SU-DHL-6 (cell line): ENCODE data around the gene HSD17B8.

ENCODE experiments used
- H2AFZ ChIP-seq: fragments of 200-600 bp; sonication (generic); 2 replicates; pipeline ENCODE4 v1.6.1; 2014; ENCODE audit warnings: low read depth, mild to moderate bottlenecking, moderate library complexity, mixed read lengths, antibody characterized with exemption, low read length; ENCODE audit not compliant: severe bottlenecking
- H3F3A ChIP-seq: fragments of 200-600 bp; shearing (Covaris generic); 2 replicates; pipeline ENCODE4 v1.6.0; 2016; ENCODE audit warnings: antibody characterized with exemption, mild to moderate bottlenecking; ENCODE audit not compliant: insufficient read depth
- H3K27ac ChIP-seq: fragments of 200-600 bp; sonication (generic); 2 replicates; pipeline ENCODE4 v1.5.1; 2016; ENCODE audit warnings: low read depth, mild to moderate bottlenecking, low read length, moderate library complexity, mixed read lengths
- H3K27me3 ChIP-seq: fragments of 200-600 bp; sonication (generic), shearing (Covaris generic); 2 replicates; pipeline ENCODE4 v1.6.0; 2014; ENCODE audit warnings: mild to moderate bottlenecking, low read length
- H3K36me3 ChIP-seq: fragments of 200-600 bp; sonication (generic); 2 replicates; pipeline ENCODE4 v1.6.1; 2014; ENCODE audit warnings: mild to moderate bottlenecking, low read length, mixed read lengths
- H3K4me2 ChIP-seq: fragments of 300-600, 200-600 bp; shearing (Covaris generic), sonication (generic); 2 replicates; pipeline ENCODE4 v1.6.0; 2014; ENCODE audit warnings: low read length, low read depth, mild to moderate bottlenecking; ENCODE audit not compliant: poor library complexity, severe bottlenecking
- H3K4me3 ChIP-seq: fragments of 200-600 bp; sonication (generic); 2 replicates; pipeline ENCODE4 v1.5.1; 2014; ENCODE audit warnings: antibody characterized with exemption, low read length, mild to moderate bottlenecking, mixed read lengths; ENCODE audit not compliant: insufficient read depth, poor library complexity, severe bottlenecking
- H3K79me2 ChIP-seq: fragments of 200-600 bp; sonication (generic); 2 replicates; pipeline ENCODE4 v1.6.1; 2014; ENCODE audit warnings: mild to moderate bottlenecking, low read length, moderate library complexity; ENCODE audit not compliant: insufficient read depth
- H3K9ac ChIP-seq: fragments of 200-600 bp; sonication (generic); 2 replicates; pipeline ENCODE4 v1.7.0; 2014; ENCODE audit warnings: mild to moderate bottlenecking, low read length
- H3K9me2 ChIP-seq: fragments of 200-600 bp; sonication (generic); replicated peaks from 2 replicates; pipeline ENCODE4 v1.6.1; 2014; ENCODE audit warnings: low read length; ENCODE audit not compliant: insufficient read depth
- H3K9me3 ChIP-seq: fragments of 200-600 bp; sonication (generic); 2 replicates; pipeline ENCODE4 v1.6.1; 2014; ENCODE audit warnings: low read length, mixed read lengths; ENCODE audit not compliant: insufficient read depth
- H4K20me1 ChIP-seq: fragments of 200-600 bp; sonication (generic); 2 replicates; pipeline ENCODE4 v1.6.1; 2014; ENCODE audit warnings: low read depth, mild to moderate bottlenecking, antibody characterized with exemption, low read length, moderate library complexity, mixed read lengths
- CTCF ChIP-seq: fragments of 200-600 bp; sonication (generic); IDR thresholded peaks from one replicate; pipeline ENCODE4 v1.5.1; 2017; ENCODE audit warnings: antibody characterized with exemption, mild to moderate bottlenecking, low read length, moderate library complexity; ENCODE audit not compliant: insufficient read depth, poor library complexity, severe bottlenecking
- EZH2phosphoT487 ChIP-seq: fragments of 200-600 bp; sonication (generic), shearing (Covaris generic); conservative IDR thresholded peaks from 2 replicates; pipeline ENCODE4 v1.6.1; 2018; ENCODE audit warnings: mild to moderate bottlenecking, antibody characterized with exemption, low read length, moderate library complexity, mixed read lengths

Gene HSD17B8

GRCh38 chr6:33212857-33213165, 8.4 kb downstream of the HSD17B8 start:
- H3K36me3 ChIP-seq, result no peaks in the 10 kb centered on the region
- H3K9me2 ChIP-seq, result no peaks in the 10 kb centered on the region
- no peak overlapping the region for H3K9ac ChIP-seq
- no peak overlapping the region for H3K4me3 ChIP-seq
- H3K27me3 ChIP-seq, result no peaks in the 10 kb centered on the region
- no peaks in the 10 kb centered on the region for H3K79me2 ChIP-seq
- H4K20me1 ChIP-seq, result no peaks in the 10 kb centered on the region
- no peaks in the 10 kb centered on the region for H3K9me3 ChIP-seq
- H3F3A ChIP-seq, result peaks cover 6% of the 10 kb centered on the region
- H3K27ac ChIP-seq, result no peak overlapping the region
- TF ChIP-seq EZH2phosphoT487 (no peak), CTCF (no peak)
- H2AFZ ChIP-seq, result no peak overlapping the region
- no peak overlapping the region for H3K4me2 ChIP-seq

GRCh38 chr6:33213166-33213988, 8.9 kb downstream of the HSD17B8 start:
- no peaks in the 10 kb centered on the region for H3K36me3 ChIP-seq
- no peaks in the 10 kb centered on the region for H4K20me1 ChIP-seq
- no peaks in the 10 kb centered on the region for H3K79me2 ChIP-seq
- no peak overlapping the region for H3K4me2 ChIP-seq
- no peaks in the 10 kb centered on the region for H3K27me3 ChIP-seq
- no peak overlapping the region for H3K4me3 ChIP-seq
- TF ChIP-seq EZH2phosphoT487, result no peak
- no peak for TF ChIP-seq CTCF
- no peaks in the 10 kb centered on the region for H3K9me2 ChIP-seq
- no peaks in the 10 kb centered on the region for H3K9me3 ChIP-seq
- H3K27ac ChIP-seq, result no peak overlapping the region
- no peak overlapping the region for H2AFZ ChIP-seq
- H3K9ac ChIP-seq, result no peak overlapping the region
- H3F3A ChIP-seq, result peaks cover 6% of the 10 kb centered on the region

GRCh38 chr6:33213989-33214335, 9.5 kb downstream of the HSD17B8 start:
- Histone ChIP-seq H3K79me2 (no peaks in the 10 kb centered on the region), H3K9me2 (no peaks in the 10 kb centered on the region), H2AFZ (no peak overlapping the region), H3K4me3 (no peak overlapping the region), H3K9me3 (no peaks in the 10 kb centered on the region), H3K27me3 (no peaks in the 10 kb centered on the region), H3K27ac (no peak overlapping the region), H4K20me1 (no peaks in the 10 kb centered on the region), H3K36me3 (no peaks in the 10 kb centered on the region), H3F3A (peaks cover 3% of the 10 kb centered on the region), H3K9ac (no peak overlapping the region), H3K4me2 (no peak overlapping the region)
- TF ChIP-seq CTCF, result no peak
- no peak for TF ChIP-seq EZH2phosphoT487
